GM13976 (cell line): ENCODE results near the gene IHH.

Experiments
- DNase-seq: peaks from one replicate; pipeline ENCODE4 v3.0.0; 2012; ENCODE audit warnings: low spot score
- CTCF ChIP-seq: IDR thresholded peaks from 2 replicates; pipeline ENCODE4 v1.5.1; 2012; ENCODE audit warnings: borderline replicate concordance, mild to moderate bottlenecking; ENCODE audit not compliant: insufficient read depth; ENCODE audit errors: extremely low read depth, missing control alignments, control extremely low read depth
- in situ Hi-C: fragments of 300-500 bp; cut with MboI; formaldehyde crosslinking; loops from one replicate; pipeline ENCODE4 v1.12.0; 2022; ENCODE audit warnings: low sequenced_read_pairs, mixed read lengths, inconsistent platforms; ENCODE audit not compliant: unreplicated experiment

IHH gene

GRCh38 chr2:219086196-219086595 is 25.5 kb upstream of the IHH start:
- no peak for DNase-seq
- no peak for TF ChIP-seq CTCF
- in situ Hi-C loops = no loop called here

GRCh38 chr2:219084791-219085190 is 24.1 kb upstream of the IHH start:
- TF ChIP-seq CTCF = no peak
- in situ Hi-C loops = no loop called here
- no peak for DNase-seq

GRCh38 chr2:219082332-219082958 is 21.7 kb upstream of the IHH start:
- TF ChIP-seq CTCF = no peak
- in situ Hi-C loops = no loop called here

GRCh38 chr2:219081701-219082331 is 21.1 kb upstream of the IHH start:
- peak; percentile 19 for DNase-seq
- in situ Hi-C loops = no loop called here
- no peak for TF ChIP-seq CTCF

More at GRCh38 chr2:219082332-219082958, 21.7 kb upstream of the IHH start:
- peak; percentile 3 for DNase-seq

- peak; percentile 6 for DNase-seq
- no peak for TF ChIP-seq CTCF
- in situ Hi-C loops = no loop called here
Observed at GRCh38 chr2:219081096-219081495, 20.4 kb upstream of the IHH start.

- peak; percentile 3 for DNase-seq
- in situ Hi-C loops = no loop called here
- no peak for TF ChIP-seq CTCF
Observed at GRCh38 chr2:219079417-219079816, 18.7 kb upstream of the IHH start.

- in situ Hi-C loops = no loop called here
- peak; percentile 2 for DNase-seq
- TF ChIP-seq CTCF = no peak
Observed at GRCh38 chr2:219078951-219079350, 18.2 kb upstream of the IHH start.
